Measurements from ENCODE around the gene HBA2.
A peak's percentile ranks its signal among the peaks of the same experiment; 100 is the strongest.

The HBA2 gene

DNA sequence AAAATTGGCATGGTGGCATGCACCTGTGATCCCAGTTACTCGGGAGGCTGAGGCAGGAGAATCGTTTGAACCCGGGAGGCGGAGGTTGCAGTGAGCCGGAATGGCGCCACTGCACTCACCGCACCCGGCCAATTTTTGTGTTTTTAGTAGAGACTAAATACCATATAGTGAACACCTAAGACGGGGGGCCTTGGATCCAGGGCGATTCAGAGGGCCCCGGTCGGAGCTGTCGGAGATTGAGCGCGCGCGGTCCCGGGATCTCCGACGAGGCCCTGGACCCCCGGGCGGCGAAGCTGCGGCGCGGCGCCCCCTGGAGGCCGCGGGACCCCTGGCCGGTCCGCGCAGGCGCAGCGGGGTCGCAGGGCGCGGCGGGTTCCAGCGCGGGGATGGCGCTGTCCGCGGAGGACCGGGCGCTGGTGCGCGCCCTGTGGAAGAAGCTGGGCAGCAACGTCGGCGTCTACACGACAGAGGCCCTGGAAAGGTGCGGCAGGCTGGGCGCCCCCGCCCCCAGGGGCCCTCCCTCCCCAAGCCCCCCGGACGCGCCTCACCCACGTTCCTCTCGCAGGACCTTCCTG, 7.5 kb downstream of the HBA2 start, which contains the start of gene HBQ1:
TSS of gene HBQ1 (plus strand) at position 359 of the 575 bp plus-strand sequence. CDS start at position 387, 28 bp downstream.
- no peak for TF ChIP-seq CTCF (conservative IDR thresholded peaks at IDR 0.05; ENCODE audit: low read depth, low read length)
- H3K4me3 ChIP-seq (ENCODE audit: low read depth, low read length): peak within 1 kb of the TSS; percentile 29
- DNase-seq (ENCODE audit: low read depth): peak; percentile 13

DNA sequence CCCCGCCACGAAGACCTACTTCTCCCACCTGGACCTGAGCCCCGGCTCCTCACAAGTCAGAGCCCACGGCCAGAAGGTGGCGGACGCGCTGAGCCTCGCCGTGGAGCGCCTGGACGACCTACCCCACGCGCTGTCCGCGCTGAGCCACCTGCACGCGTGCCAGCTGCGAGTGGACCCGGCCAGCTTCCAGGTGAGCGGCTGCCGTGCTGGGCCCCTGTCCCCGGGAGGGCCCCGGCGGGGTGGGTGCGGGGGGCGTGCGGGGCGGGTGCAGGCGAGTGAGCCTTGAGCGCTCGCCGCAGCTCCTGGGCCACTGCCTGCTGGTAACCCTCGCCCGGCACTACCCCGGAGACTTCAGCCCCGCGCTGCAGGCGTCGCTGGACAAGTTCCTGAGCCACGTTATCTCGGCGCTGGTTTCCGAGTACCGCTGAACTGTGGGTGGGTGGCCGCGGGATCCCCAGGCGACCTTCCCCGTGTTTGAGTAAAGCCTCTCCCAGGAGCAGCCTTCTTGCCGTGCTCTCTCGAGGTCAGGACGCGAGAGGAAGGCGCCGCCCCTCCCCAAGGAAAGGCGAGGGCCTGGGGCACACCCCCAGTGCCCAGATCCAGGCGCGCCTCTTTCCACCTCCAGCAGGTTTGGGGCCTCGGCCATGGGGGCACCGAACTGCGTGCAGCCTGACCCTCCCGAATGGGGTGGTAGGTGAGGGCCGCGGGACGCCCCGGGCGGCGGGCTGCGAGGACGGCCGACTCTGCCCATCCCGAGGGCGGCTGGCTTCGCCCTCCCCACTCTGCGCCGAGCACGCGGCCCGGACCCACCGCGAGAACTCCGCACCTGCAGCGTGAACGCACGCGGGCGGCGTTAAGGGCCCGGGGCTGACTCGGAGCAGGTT, 8.2 kb downstream of the HBA2 start:
- peak; percentile 68 for DNase-seq (ENCODE audit: low read depth)
- peak; percentile 10 for TF ChIP-seq CTCF (conservative IDR thresholded peaks at IDR 0.05; ENCODE audit: low read depth, low read length)
- H3K4me3 ChIP-seq (ENCODE audit: low read depth, low read length): peak overlapping the region; percentile 29

DNA sequence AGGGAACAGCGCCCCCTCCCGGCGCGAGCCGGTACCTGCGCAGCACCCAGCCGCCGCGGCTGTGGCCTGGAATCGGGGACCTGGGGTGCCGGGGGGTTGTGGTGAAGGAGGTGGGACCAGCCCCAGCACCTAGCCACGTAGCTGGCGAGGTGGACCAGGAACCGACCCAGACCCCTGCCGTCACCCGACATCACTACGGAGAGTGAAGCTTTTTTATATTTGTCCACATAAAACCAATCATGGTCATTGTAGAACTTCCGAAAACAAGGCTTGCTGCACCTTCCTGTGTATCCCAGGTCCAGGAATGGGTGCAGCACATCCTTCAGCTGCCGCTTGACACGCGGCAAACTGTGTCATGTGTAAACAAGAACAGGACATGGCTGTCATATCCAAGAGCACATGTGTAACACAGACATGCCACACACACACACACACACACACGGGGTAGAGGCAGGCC, 8.9 kb downstream of the HBA2 start:
- peak; percentile 20 for DNase-seq (ENCODE audit: low read depth)

DNA sequence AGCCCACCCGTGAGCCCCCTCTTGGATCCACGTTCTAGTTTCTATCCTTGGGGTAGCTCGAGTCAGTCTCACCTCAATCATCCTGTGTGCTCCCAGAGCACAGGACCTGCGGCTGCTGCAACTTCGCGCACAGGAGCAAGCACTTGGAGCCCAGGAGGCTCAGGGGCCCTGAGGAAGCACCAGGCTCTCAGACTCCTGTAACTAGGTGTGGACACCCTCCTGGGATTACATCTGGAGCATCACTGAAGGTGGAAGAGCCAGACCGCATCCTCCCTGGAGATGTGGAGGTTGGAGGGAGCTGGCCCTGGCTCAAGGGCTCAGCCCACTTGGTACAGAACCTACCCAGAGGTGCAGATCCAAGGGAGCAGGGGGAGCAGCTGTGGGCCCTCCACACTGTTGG, 10.3 kb downstream of the HBA2 start:
- no peak for TF ChIP-seq CTCF (conservative IDR thresholded peaks at IDR 0.05; ENCODE audit: low read depth, low read length)
- no peak overlapping the region for H3K4me3 ChIP-seq (ENCODE audit: low read depth, low read length)
- no peak for DNase-seq (ENCODE audit: low read depth)

More for the DNA sequence above, 8.9 kb downstream of the HBA2 start:
- TF ChIP-seq CTCF (conservative IDR thresholded peaks at IDR 0.05; ENCODE audit: low read depth, low read length): peak; percentile 79
- no peak overlapping the region for H3K4me3 ChIP-seq (ENCODE audit: low read depth, low read length)

- DNase-seq (ENCODE audit: low read depth): no peak
- no peak for TF ChIP-seq CTCF (conservative IDR thresholded peaks at IDR 0.05; ENCODE audit: low read depth, low read length)
Observed at GRCh38 chr16:185213-185612, 12.5 kb downstream of the HBA2 start.

GRCh38 chr16:185691-186090, 13.0 kb downstream of the HBA2 start:
- DNase-seq (ENCODE audit: low read depth): no peak
- no peak for TF ChIP-seq CTCF (conservative IDR thresholded peaks at IDR 0.05; ENCODE audit: low read depth, low read length)
- H3K4me3 ChIP-seq (ENCODE audit: low read depth, low read length): no peak overlapping the region

More at GRCh38 chr16:185213-185612, 12.5 kb downstream of the HBA2 start:
- no peak overlapping the region for H3K4me3 ChIP-seq (ENCODE audit: low read depth, low read length)

Data from choroid plexus epithelial cell (primary cell).